Esophagus muscularis mucosa (tissue), 3 donors: ENCODE data around the gene SMIM31.

Experiments used
- CTCF ChIP-seq, 3 experiments: fragments of 200-600 bp in 2 of 3; fragments of 450-650 bp in 1 of 3; sonication (generic) in 2 of 3; IDR thresholded peaks; one replicate each; pipeline ENCODE4 v1.5.1; 2017 to 2019; ENCODE audit warnings: antibody characterized with exemption in 3 of 3, mild to moderate bottlenecking in 2 of 3, moderate library complexity in 1 of 3
- POLR2A ChIP-seq: fragments of 450-650 bp; IDR thresholded peaks from one replicate; pipeline ENCODE4 v1.6.1; 2017; ENCODE audit warnings: antibody characterized with exemption, moderate library complexity, mild to moderate bottlenecking, low read depth

DNA sequence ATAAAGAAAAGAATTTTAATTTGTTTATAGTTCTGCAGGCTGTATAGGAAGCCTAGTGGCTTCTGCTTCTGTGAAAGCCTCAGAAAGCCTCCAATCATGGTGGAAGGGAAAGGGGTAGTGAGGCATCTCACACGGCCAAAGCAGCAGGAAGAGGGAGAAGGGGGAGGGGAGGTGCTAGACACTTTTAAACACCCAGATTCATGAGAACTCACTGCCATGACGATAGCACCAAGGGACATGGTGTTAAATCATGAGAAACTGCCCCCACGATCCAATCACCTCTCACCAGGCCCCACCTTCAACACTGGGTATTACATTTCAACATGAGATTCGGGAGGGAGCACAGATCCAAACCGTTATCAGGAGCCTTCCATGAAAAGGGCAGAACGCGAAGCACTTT is 18.1 kb downstream of the SMIM31 start:
- no peak for TF ChIP-seq POLR2A
- no peak for TF ChIP-seq CTCF (IDR thresholded peaks at IDR 0.05)
